ENCODE measurements around the gene AGBL3. TPM values are rescaled to one million over a fixed set of nuclear protein-coding genes. Genes with fewer than 3 reads are reported as not detected.

Gene AGBL3
- total and polyA plus RNA-seq, 2 experiments from 2014 or later: 3.2 to 5.6 TPM

GRCh38 chr7:135088566-135088965 is 102.3 kb downstream of the AGBL3 start (continued):
- TF ChIP-seq REST (IDR thresholded peaks at IDR 0.05; ENCODE audit: unreplicated experiment): no peak

- no peaks in the 10 kb centered on the region for H3K4me1 ChIP-seq (ENCODE audit: insufficient read depth)
- no peaks in the 10 kb centered on the region; the same call in 1 of the 2 replicates for H3K36me3 ChIP-seq (ENCODE audit: insufficient read depth)
- no peak overlapping the region for H2AFZ ChIP-seq
- H3K27ac ChIP-seq (ENCODE audit: low read depth): no peak overlapping the region
- Mint-ChIP-seq H3K4me3 (no peak overlapping the region), H3K4me1 (peaks cover 3% of the 10 kb centered on the region; the same call in 2 of the 3 replicates), H3K9me3 (peaks cover 7% of the 10 kb centered on the region; the same call in 2 of the 3 replicates), H3K36me3 (ENCODE audit: low read depth) (peaks cover 11% of the 10 kb centered on the region; the same call in 2 of the 3 replicates), H3K27me3 (ENCODE audit: insufficient read depth, low read depth, poor library complexity) (no peaks in the 10 kb centered on the region), H3K27ac (no peak overlapping the region)
- H4K20me1 ChIP-seq (replicated peaks; ENCODE audit: insufficient read depth): no peaks in the 10 kb centered on the region
- no peak overlapping the region for H3K4me2 ChIP-seq
- no peaks in the 10 kb centered on the region for H3F3A ChIP-seq (replicated peaks; ENCODE audit: low read depth)
- H3K27me3 ChIP-seq (ENCODE audit: insufficient read depth): no peaks in the 10 kb centered on the region
- H3K9me2 ChIP-seq (ENCODE audit: insufficient read depth): no peaks in the 10 kb centered on the region
- ATAC-seq (no peak), DNase-seq (ENCODE audit: low spot score) (no peak)
- no peaks in the 10 kb centered on the region for H3K79me2 ChIP-seq (replicated peaks; ENCODE audit: insufficient read depth)
- H3K4me3 ChIP-seq: no peak overlapping the region
- no peak for TF ChIP-seq EZH2phosphoT487 (IDR thresholded peaks at IDR 0.05; ENCODE audit: unreplicated experiment)
- no peak for TF ChIP-seq ZNF462 (CRISPR knock-in tag; IDR thresholded peaks at IDR 0.05)
- TF ChIP-seq CTCF (conservative IDR thresholded peaks at IDR 0.05; ENCODE audit: low read depth in 2 of 2): no peak
- no peak for TF ChIP-seq NANOG (IDR thresholded peaks at IDR 0.05; ENCODE audit: borderline replicate concordance)
- TF ChIP-seq POLR2AphosphoS5 (IDR thresholded peaks at IDR 0.05; ENCODE audit: low read depth): no peak
- TF ChIP-seq JUNB (IDR thresholded peaks at IDR 0.05; ENCODE audit: unreplicated experiment): no peak
- no peak for TF ChIP-seq CREB1 (CRISPR knock-in tag; IDR thresholded peaks at IDR 0.05; ENCODE audit: low read depth)
- TF ChIP-seq ZNF331 (CRISPR knock-in tag; IDR thresholded peaks at IDR 0.05; ENCODE audit: low read depth): no peak
- no peak for TF ChIP-seq ETS1 (IDR thresholded peaks at IDR 0.05)
Measured at GRCh38 chr7:135091717-135092116, 105.4 kb downstream of the AGBL3 start.
